Measurements from ENCODE around the gene TMEM190.
"Not testable (repeated sequence)": the region's sequence is repeated elsewhere in the genome, so short reads cannot be mapped to it uniquely, and the experiment has no call there.

Gene TMEM190

GRCh38 chr19:55398200-55398925 lies 21.7 kb downstream of the TMEM190 start:
- H3K4me3 ChIP-seq (ENCODE audit: low read length): no peak overlapping the region
- TF ChIP-seq CTCF (IDR thresholded peaks at IDR 0.05; ENCODE audit: insufficient read depth, low read depth, low read length, missing control alignments): no peak
- DNase-seq (ENCODE audit: low read depth): no peak

DNA sequence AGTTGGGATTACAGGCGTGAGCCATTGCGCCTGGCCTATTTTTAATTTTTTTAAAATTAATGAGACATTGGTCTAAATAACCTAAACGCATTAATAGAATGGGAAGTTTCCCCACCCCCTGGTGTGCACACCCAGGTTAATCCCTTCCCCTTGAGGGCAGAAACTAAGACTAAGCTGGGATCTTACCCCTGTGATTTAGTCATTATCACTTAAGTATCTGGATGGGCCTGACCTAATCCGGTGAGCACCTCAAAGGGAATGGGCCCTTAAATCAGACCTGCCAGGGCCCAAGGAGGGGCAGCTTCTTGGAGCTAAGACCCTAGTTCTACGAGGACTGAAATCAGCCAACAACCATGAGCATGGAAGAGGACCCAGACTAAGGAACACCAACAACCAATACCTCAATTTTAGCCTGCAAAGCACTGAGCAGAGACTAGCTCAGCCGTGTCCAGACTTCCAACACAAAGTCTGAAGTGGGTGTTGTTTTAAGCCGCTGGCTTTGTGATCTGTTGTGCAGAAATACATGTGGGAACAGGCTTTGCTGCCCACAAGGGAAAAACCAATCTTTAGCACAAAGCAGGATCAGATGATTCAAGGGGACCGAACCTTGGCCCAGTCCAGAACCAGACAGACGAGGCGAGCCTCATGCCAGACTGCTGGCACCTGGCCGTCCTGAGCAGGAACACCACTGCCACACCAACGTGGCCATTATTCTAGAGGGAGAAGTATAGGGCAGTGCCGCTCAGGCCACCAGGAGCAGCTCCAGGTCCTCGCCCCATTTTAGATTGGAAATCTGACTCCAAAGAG lies 23.9 kb downstream of the TMEM190 start:
- H3K4me3 ChIP-seq (ENCODE audit: low read length): no peak overlapping the region
- peak; percentile 70 for DNase-seq (ENCODE audit: low read depth)
- TF ChIP-seq CTCF (IDR thresholded peaks at IDR 0.05; ENCODE audit: insufficient read depth, low read depth, low read length, missing control alignments): no peak

DNA sequence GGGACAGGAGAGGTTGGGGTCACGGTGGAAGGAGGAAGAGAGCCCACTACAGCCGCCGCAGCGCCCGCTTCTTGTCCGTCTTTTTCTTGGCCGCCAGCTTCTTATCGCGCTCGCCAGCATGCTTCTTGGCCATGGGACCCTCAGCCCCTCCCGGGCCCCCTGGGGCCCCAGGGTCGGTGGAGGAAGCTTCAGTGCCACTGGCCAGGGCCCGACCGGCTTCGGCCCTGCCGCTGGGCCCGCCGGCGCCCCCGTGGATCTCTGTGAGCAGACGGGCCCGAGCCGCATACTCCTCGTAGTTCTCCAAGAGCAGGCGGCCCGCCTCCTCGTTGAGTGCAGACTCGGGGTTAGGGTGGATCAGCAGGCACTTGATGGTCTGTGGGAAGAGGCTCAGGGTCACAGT lies 24.8 kb downstream of the TMEM190 start:
- not testable (repeated sequence) for H3K4me3 ChIP-seq (ENCODE audit: low read length)

GRCh38 chr19:55402509-55402908 lies 25.9 kb downstream of the TMEM190 start:
- H3K4me3 ChIP-seq (ENCODE audit: low read length): no peak overlapping the region
- TF ChIP-seq CTCF (IDR thresholded peaks at IDR 0.05; ENCODE audit: insufficient read depth, low read depth, low read length, missing control alignments): no peak
- DNase-seq (ENCODE audit: low read depth): no peak

More for the DNA sequence above, 24.8 kb downstream of the TMEM190 start:
- not testable (repeated sequence) for DNase-seq (ENCODE audit: low read depth)

DNA sequence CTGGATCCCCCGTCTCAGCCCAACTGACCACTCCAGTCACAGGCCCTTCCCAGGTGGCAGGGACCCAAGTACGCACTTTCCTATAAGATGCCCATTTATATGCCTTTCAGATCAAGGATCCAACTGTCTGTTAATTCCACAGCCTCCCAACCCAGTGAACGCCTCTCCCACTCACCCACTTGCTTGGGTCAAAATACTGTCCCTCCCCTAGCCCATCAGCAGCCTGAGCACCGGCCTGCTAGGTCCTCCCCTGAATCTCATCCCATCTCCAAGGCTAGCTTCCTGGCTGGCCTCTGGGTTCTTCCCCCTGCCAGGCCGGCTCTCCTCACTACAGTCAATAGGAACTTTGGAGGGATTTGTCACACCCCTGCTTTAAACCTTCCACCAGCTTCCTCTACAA lies 29.0 kb downstream of the TMEM190 start:
- no peak for TF ChIP-seq CTCF (IDR thresholded peaks at IDR 0.05; ENCODE audit: insufficient read depth, low read depth, low read length, missing control alignments)
- DNase-seq (ENCODE audit: low read depth): no peak
- peak overlapping the region; percentile 72 for H3K4me3 ChIP-seq (ENCODE audit: low read length)

- peak overlapping the region; percentile 72 for H3K4me3 ChIP-seq (ENCODE audit: low read length)
- DNase-seq (ENCODE audit: low read depth): no peak
- no peak for TF ChIP-seq CTCF (IDR thresholded peaks at IDR 0.05; ENCODE audit: insufficient read depth, low read depth, low read length, missing control alignments)
Measured at GRCh38 chr19:55406091-55406825, 29.6 kb downstream of the TMEM190 start.

Measured in epithelial cell of esophagus (primary cell).